Panc1 (cell line): ENCODE measurements around the gene NUP50. TPM values are rescaled to one million over a fixed set of nuclear protein-coding genes. Genes with fewer than 3 reads are reported as not detected.

Source experiments
- ATAC-seq: fragments of 200-7000 bp; cut with Tn5 transposase; 2 replicates; pipeline ENCODE4 v1.9.1; 2020; ENCODE audit warnings: mild to moderate bottlenecking, moderate library complexity
- BruUV-seq: library from RNA; stranded (reverse); fragments of 400-500 nt; replicated peaks from 2 replicates; lab custom pipeline; 2021; lab: Mats Ljungman, UMichigan
- CTCF ChIA-PET: fragments of 300-600 bp; sonication (Branson Sonifier 250); formaldehyde crosslinking; loops from one replicate; lab custom pipeline; 2022; ENCODE audit warnings: antibody characterized with exemption; lab: Charles Lee
- POLR2A ChIA-PET: fragments of 300-600 bp; sonication (Branson Sonifier 250); formaldehyde crosslinking; loops from one replicate; lab custom pipeline; 2022; ENCODE audit warnings: antibody characterized with exemption; lab: Charles Lee
- DNase-seq: peaks from one replicate; pipeline ENCODE4 v3.0.0-alpha.2; 2010; ENCODE audit warnings: low read depth, low spot score
- H3K27ac ChIP-seq: 2 replicates; pipeline ENCODE4 v1.5.1; 2011; ENCODE audit warnings: mild to moderate bottlenecking, low read length, inconsistent platforms
- H3K27me3 ChIP-seq: fragments of 200-500 bp; sonication (Bioruptor generic); 2 replicates; pipeline ENCODE4 v1.6.0; 2014; ENCODE audit warnings: low read length, inconsistent platforms; ENCODE audit not compliant: control insufficient read depth, insufficient read depth
- H3K36me3 ChIP-seq: fragments of 200-500 bp; sonication (Bioruptor generic); 2 replicates; pipeline ENCODE4 v1.5.1; 2014; ENCODE audit warnings: inconsistent platforms, mild to moderate bottlenecking, low read length, moderate library complexity; ENCODE audit not compliant: control insufficient read depth, insufficient read depth
- H3K4me1 ChIP-seq: 2 replicates; pipeline ENCODE4 v1.5.1; 2011; ENCODE audit warnings: inconsistent platforms, mild to moderate bottlenecking, low read length, moderate library complexity; ENCODE audit not compliant: control insufficient read depth, insufficient read depth
- H3K4me3 ChIP-seq, 2 experiments: 2 replicates each; pipeline ENCODE4 v1.5.1; 2011 to 2012; ENCODE audit warnings: low read depth in 2 of 2, low read length in 2 of 2, mild to moderate bottlenecking in 2 of 2, inconsistent platforms in 1 of 2, moderate library complexity in 1 of 2
- H3K9me3 ChIP-seq: fragments of 200-500 bp; sonication (Bioruptor generic); 2 replicates; pipeline ENCODE4 v1.5.1; 2014; ENCODE audit warnings: low read depth, mild to moderate bottlenecking, inconsistent platforms, low read length, moderate library complexity; ENCODE audit not compliant: control insufficient read depth, insufficient read depth
- CTCF ChIP-seq: fragments of 450-650 bp; IDR thresholded peaks from 2 replicates; pipeline ENCODE4 v1.5.1; 2017; ENCODE audit warnings: mild to moderate bottlenecking
- POLR2AphosphoS5 ChIP-seq: IDR thresholded peaks from 2 replicates; pipeline ENCODE4 v1.6.1; 2012; ENCODE audit warnings: mild to moderate bottlenecking, low read depth, low read length, moderate library complexity
- SIN3A ChIP-seq: IDR thresholded peaks from 2 replicates; pipeline ENCODE4 v1.6.1; 2012; ENCODE audit warnings: low read depth, mild to moderate bottlenecking, low read length, moderate library complexity, borderline replicate concordance; ENCODE audit not compliant: insufficient read depth
- TCF7L2 ChIP-seq: IDR thresholded peaks from 2 replicates; pipeline ENCODE4 v1.6.1; 2011; ENCODE audit warnings: mild to moderate bottlenecking, low read depth, low read length, inconsistent platforms
- in situ Hi-C: cut with HindIII; loops from 2 replicates; pipeline ENCODE4 v1.10.0; 2016; ENCODE audit warnings: low sequenced_read_pairs, low pct_unique_long_range_greater_than_20kb
- intact Hi-C: fragments of 100-400 bp; cut with micrococcal nuclease; formaldehyde crosslinking; loops from one replicate; pipeline ENCODE4 v1.10.0; 2022; ENCODE audit not compliant: unreplicated experiment
- total RNA-seq: library from RNA; stranded (reverse); gene quantifications from one replicate; pipeline ENCODE4 v1.2.1, GENCODE V29; 2021; ENCODE audit not compliant: unreplicated experiment
- TF ChIP-seq, protein P1 (sequence below), 2 experiments: IDR thresholded peaks; 2 replicates each; pipeline ENCODE4 v1.6.1; 2011 to 2012; ENCODE audit warnings: low read depth in 2 of 2, control low read depth in 1 of 2, low read length in 1 of 2, mild to moderate bottlenecking in 1 of 2, moderate library complexity in 1 of 2; ENCODE audit not compliant: insufficient read depth in 1 of 2

The NUP50 gene
- total RNA-seq, 1 experiment from 2014 or later: 52.1 TPM

DNA sequence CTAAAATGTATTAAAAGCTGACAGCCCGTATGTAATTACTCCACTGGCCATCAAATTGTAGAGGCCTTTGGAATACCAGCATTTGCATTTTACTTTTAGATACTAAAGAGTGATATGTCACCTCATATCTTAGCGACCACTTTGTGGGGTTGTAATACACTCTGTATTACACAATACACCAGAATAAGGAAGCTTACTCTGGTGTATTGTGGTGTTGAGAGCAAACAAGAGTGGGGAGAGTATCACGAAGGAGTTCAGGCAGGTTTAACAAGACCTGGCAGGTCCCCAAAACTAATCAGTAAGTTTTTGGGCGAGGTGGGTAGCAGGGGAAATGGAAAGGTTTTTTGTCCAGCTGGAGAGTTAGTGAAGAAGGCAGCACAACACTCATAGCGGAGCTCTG is 3.2 kb downstream of the NUP50 start:
- CTCF ChIA-PET: interaction anchor here (0.7 kb wide), 1 partner anchor 9 kb away, joined by 4 read pairs; no protein-coding TSS in a partner anchor
- H3K9me3 ChIP-seq: no peaks in the 10 kb centered on the region
- TF ChIP-seq SIN3A (no peak), TCF7L2 (no peak)
- TF ChIP-seq, protein P1, sequence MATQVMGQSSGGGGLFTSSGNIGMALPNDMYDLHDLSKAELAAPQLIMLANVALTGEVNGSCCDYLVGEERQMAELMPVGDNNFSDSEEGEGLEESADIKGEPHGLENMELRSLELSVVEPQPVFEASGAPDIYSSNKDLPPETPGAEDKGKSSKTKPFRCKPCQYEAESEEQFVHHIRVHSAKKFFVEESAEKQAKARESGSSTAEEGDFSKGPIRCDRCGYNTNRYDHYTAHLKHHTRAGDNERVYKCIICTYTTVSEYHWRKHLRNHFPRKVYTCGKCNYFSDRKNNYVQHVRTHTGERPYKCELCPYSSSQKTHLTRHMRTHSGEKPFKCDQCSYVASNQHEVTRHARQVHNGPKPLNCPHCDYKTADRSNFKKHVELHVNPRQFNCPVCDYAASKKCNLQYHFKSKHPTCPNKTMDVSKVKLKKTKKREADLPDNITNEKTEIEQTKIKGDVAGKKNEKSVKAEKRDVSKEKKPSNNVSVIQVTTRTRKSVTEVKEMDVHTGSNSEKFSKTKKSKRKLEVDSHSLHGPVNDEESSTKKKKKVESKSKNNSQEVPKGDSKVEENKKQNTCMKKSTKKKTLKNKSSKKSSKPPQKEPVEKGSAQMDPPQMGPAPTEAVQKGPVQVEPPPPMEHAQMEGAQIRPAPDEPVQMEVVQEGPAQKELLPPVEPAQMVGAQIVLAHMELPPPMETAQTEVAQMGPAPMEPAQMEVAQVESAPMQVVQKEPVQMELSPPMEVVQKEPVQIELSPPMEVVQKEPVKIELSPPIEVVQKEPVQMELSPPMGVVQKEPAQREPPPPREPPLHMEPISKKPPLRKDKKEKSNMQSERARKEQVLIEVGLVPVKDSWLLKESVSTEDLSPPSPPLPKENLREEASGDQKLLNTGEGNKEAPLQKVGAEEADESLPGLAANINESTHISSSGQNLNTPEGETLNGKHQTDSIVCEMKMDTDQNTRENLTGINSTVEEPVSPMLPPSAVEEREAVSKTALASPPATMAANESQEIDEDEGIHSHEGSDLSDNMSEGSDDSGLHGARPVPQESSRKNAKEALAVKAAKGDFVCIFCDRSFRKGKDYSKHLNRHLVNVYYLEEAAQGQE (IDR thresholded peaks at IDR 0.05; ENCODE audit: insufficient read depth in 1 of 2, low read depth in 2 of 2, low read length in 1 of 2): no peak
- DNase-seq: no peak
- in situ Hi-C loops: no loop called here
- POLR2A ChIA-PET: no interaction called here
- H3K27me3 ChIP-seq: no peaks in the 10 kb centered on the region
- peaks cover 29% of the 10 kb centered on the region for H3K36me3 ChIP-seq
- ATAC-seq: no peak
- intact Hi-C loops: no loop called here
- H3K27ac ChIP-seq: no peak overlapping the region
- peaks cover 3% of the 10 kb centered on the region; the same call in 1 of the 2 replicates for H3K4me1 ChIP-seq
- no TSS peak for BruUV-seq
- no peak overlapping the region for H3K4me3 ChIP-seq

DNA sequence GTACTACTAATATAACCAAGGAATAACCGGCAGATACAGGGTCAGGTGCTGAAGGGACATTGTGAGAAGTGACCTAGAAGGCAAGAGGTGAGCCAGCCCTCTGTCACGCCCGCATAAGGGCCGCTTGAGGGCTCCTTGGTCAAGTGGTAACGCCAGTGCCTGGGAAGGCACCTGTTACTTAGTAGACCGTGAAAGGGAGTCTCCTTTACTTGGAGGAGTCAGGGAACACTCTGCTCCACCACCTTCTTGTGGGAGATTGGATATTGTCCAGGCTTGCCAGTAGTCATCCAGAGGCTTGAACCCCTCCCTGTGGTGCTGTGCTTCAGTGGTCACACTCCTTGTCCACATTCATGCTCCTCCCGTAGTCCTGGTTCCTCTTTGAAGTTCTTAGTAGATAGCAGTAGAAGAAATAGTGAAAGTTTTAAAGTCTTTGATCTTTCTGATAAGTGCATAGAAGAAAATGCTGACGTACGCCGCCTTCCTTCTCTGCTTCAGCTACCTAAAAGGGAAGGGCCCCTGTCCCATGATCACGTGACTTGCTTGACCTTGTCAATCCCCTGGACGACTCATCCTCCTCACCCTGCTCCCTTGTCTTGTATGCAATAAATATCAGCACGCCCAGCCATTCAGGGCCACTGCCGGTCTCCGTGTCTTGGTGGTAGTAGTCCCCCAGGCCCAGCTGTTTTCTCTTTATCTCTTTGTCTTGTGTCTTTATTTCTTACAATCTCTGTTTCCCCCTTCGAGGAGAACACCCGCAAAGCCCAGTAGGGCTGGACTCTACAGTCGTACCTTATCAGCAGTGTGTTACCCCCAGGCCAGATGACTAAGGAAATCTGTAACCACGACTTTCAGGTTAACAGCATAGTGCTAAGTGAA is 6.1 kb downstream of the NUP50 start:
- Histone ChIP-seq H3K27ac (no peak overlapping the region), H3K27me3 (no peaks in the 10 kb centered on the region), H3K4me1 (peaks cover 3% of the 10 kb centered on the region; the same call in 1 of the 2 replicates), H3K36me3 (peaks cover 48% of the 10 kb centered on the region), H3K4me3 (no peak overlapping the region), H3K9me3 (no peaks in the 10 kb centered on the region)
- no peak for TF ChIP-seq TCF7L2
- no peak for TF ChIP-seq POLR2AphosphoS5
- no peak for TF ChIP-seq SIN3A
- TF ChIP-seq, protein P1 (IDR thresholded peaks at IDR 0.05; ENCODE audit: insufficient read depth in 1 of 2, low read depth in 2 of 2, low read length in 1 of 2): no peak
- no peak for TF ChIP-seq CTCF
- ATAC-seq: no peak
- no peak for DNase-seq
- intact Hi-C loops (no loop called here), in situ Hi-C loops (no loop called here)
- BruUV-seq: no TSS peak
- CTCF ChIA-PET: no interaction called here
- POLR2A ChIA-PET: no interaction called here
